Nephron progenitor cell (in vitro differentiated cells): ENCODE data around the gene FGFR4.

Experiments used
- DNase-seq: peaks from one replicate; pipeline ENCODE4 v3.0.0; 2021
- H3K27ac Mint-ChIP-seq: 2 replicates; pipeline ENCODE4 v1.8.0; 2021; ENCODE audit warnings: mild to moderate bottlenecking, moderate library complexity, mixed read lengths
- H3K27me3 Mint-ChIP-seq: 2 replicates; pipeline ENCODE4 v1.8.0; 2021; ENCODE audit warnings: mild to moderate bottlenecking, low read depth, mixed read lengths; ENCODE audit not compliant: poor library complexity
- H3K36me3 Mint-ChIP-seq: 2 replicates; pipeline ENCODE4 v1.8.0; 2021; ENCODE audit warnings: low read depth, mixed read lengths
- H3K4me1 Mint-ChIP-seq: 2 replicates; pipeline ENCODE4 v1.8.0; 2021; ENCODE audit warnings: mixed read lengths
- H3K4me3 Mint-ChIP-seq: 2 replicates; pipeline ENCODE4 v1.8.0; 2021; ENCODE audit warnings: mild to moderate bottlenecking, moderate library complexity, mixed read lengths
- H3K9me3 Mint-ChIP-seq: 2 replicates; pipeline ENCODE4 v1.8.0; 2021; ENCODE audit warnings: mild to moderate bottlenecking, moderate library complexity, mixed read lengths
- TF ChIP-seq, protein P1 (sequence below): fragments of 200-600 bp; sonication (generic); IDR thresholded peaks from 2 replicates; pipeline ENCODE4 v1.5.0; 2021; ENCODE audit warnings: antibody characterized with exemption

The FGFR4 gene

DNA sequence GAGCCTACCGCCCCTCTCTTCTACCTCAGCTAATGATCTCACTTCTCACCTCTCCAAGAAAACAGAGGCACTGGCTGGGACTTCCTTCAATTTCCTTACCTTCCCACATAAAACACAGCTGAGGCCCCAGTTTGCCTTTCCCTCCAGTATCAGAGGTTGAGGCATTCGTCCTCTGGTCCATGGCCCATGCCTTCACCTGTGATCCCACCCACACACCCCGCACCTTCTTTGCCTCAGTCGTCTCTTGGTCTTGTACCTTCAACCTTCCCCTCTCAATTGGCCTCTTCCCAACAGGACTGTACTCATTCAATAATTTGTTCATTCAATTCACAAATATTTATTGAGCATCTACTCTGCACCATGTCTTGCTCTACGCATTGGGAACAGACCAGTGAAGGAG is 35.9 kb downstream of the FGFR4 start:
- Mint-ChIP-seq H3K36me3 (no peaks in the 10 kb centered on the region), H3K27ac (no peak overlapping the region), H3K4me1 (peaks cover 19% of the 10 kb centered on the region), H3K4me3 (no peak overlapping the region), H3K9me3 (peaks cover 4% of the 10 kb centered on the region), H3K27me3 (peaks cover 16% of the 10 kb centered on the region)
- TF ChIP-seq, protein P1, sequence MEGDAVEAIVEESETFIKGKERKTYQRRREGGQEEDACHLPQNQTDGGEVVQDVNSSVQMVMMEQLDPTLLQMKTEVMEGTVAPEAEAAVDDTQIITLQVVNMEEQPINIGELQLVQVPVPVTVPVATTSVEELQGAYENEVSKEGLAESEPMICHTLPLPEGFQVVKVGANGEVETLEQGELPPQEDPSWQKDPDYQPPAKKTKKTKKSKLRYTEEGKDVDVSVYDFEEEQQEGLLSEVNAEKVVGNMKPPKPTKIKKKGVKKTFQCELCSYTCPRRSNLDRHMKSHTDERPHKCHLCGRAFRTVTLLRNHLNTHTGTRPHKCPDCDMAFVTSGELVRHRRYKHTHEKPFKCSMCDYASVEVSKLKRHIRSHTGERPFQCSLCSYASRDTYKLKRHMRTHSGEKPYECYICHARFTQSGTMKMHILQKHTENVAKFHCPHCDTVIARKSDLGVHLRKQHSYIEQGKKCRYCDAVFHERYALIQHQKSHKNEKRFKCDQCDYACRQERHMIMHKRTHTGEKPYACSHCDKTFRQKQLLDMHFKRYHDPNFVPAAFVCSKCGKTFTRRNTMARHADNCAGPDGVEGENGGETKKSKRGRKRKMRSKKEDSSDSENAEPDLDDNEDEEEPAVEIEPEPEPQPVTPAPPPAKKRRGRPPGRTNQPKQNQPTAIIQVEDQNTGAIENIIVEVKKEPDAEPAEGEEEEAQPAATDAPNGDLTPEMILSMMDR = no peak
- no peak for DNase-seq

- Mint-ChIP-seq H3K4me1 (peaks cover 27% of the 10 kb centered on the region), H3K9me3 (peaks cover 4% of the 10 kb centered on the region), H3K27ac (no peak overlapping the region), H3K27me3 (peaks cover 27% of the 10 kb centered on the region), H3K36me3 (no peaks in the 10 kb centered on the region), H3K4me3 (no peak overlapping the region)
- DNase-seq = no peak
- TF ChIP-seq, protein P1 = no peak
Observed at GRCh38 chr5:177123789-177124485, 37.2 kb downstream of the FGFR4 start.

GRCh38 chr5:177124486-177124991 is 37.8 kb downstream of the FGFR4 start:
- no peaks in the 10 kb centered on the region for H3K36me3 Mint-ChIP-seq
- no peak overlapping the region for H3K4me3 Mint-ChIP-seq
- no peak for DNase-seq
- H3K9me3 Mint-ChIP-seq = peaks cover 4% of the 10 kb centered on the region
- TF ChIP-seq, protein P1 = no peak
- peaks cover 33% of the 10 kb centered on the region for H3K4me1 Mint-ChIP-seq
- peaks cover 28% of the 10 kb centered on the region for H3K27me3 Mint-ChIP-seq
- H3K27ac Mint-ChIP-seq = no peak overlapping the region

- Mint-ChIP-seq H3K4me1 (peaks cover 50% of the 10 kb centered on the region), H3K9me3 (peaks cover 4% of the 10 kb centered on the region)
- no peak for DNase-seq
Observed at GRCh38 chr5:177126771-177127170, 40.1 kb downstream of the FGFR4 start.

DNA sequence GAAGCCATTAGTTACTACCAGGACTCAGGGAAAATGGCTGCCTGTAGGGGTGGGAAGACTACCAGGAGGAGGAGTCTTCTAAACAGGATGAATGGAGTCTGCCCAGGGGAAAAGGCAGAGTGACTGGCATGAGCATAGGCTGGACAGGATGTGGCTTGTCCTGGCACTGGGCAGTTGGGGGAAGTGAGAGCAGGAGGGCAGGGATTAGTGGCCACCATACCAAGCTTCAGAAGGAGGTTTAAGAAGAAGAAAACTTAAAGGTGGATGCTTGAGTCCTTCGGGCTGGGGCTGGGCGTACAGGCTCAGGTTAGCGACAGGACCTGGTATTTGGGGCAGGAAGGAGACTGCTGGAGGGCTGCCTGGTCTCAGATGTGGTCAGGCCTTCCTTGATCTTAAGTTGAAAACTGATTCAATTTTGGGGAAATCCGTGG is 41.9 kb downstream of the FGFR4 start:
- Mint-ChIP-seq H3K9me3 (no peaks in the 10 kb centered on the region), H3K4me3 (no peak overlapping the region), H3K27me3 (peaks cover 33% of the 10 kb centered on the region), H3K4me1 (peaks cover 46% of the 10 kb centered on the region), H3K27ac (no peak overlapping the region), H3K36me3 (no peaks in the 10 kb centered on the region)
- TF ChIP-seq, protein P1 = no peak
- no peak for DNase-seq

More at GRCh38 chr5:177126771-177127170, 40.1 kb downstream of the FGFR4 start:
- H3K27ac Mint-ChIP-seq = no peak overlapping the region
- no peak overlapping the region for H3K4me3 Mint-ChIP-seq
- peaks cover 41% of the 10 kb centered on the region for H3K27me3 Mint-ChIP-seq
- TF ChIP-seq, protein P1 = no peak
- no peaks in the 10 kb centered on the region for H3K36me3 Mint-ChIP-seq
